ENCODE data around the gene LRRTM3. TPM values are rescaled to one million over a fixed set of nuclear protein-coding genes. Genes with fewer than 3 reads are reported as not detected.

The LRRTM3 gene
- not detected in 2 replicates for total RNA-seq

- FAIRE-seq, result no peak
- TF ChIP-seq CTCF (IDR thresholded peaks at IDR 0.05; ENCODE audit: insufficient read depth, low read length, severe bottlenecking), result peak; percentile 75
- peak; percentile 70 for DNase-seq (ENCODE audit: low read depth)
- Histone ChIP-seq H3K36me3 (ENCODE audit: control insufficient read depth, insufficient read depth, low read length) (no peaks in the 10 kb centered on the region), H3K27me3 (ENCODE audit: control insufficient read depth, insufficient read depth, low read length) (peaks cover 10% of the 10 kb centered on the region), H3K4me3 (ENCODE audit: low read depth, low read length) (no peak within 1 kb of the TSS)
Observed at GRCh38 chr10:66925896-66926715, at the start of gene LRRTM3. Gene LRRTM3, plus strand, starts transcription at chr10:66926036.

- TF ChIP-seq CTCF (IDR thresholded peaks at IDR 0.05; ENCODE audit: insufficient read depth, low read length, severe bottlenecking), result no peak
- no peaks in the 10 kb centered on the region for H3K27me3 ChIP-seq (ENCODE audit: control insufficient read depth, insufficient read depth, low read length)
- FAIRE-seq (no peak), DNase-seq (ENCODE audit: low read depth) (no peak)
- H3K36me3 ChIP-seq (ENCODE audit: control insufficient read depth, insufficient read depth, low read length), result no peaks in the 10 kb centered on the region
- H3K4me3 ChIP-seq (ENCODE audit: low read depth, low read length), result no peak overlapping the region
Observed at GRCh38 chr10:66877361-66877760, 48.5 kb upstream of the LRRTM3 start.

- H3K27me3 ChIP-seq (ENCODE audit: control insufficient read depth, insufficient read depth, low read length), result no peaks in the 10 kb centered on the region
- no peak for TF ChIP-seq CTCF (IDR thresholded peaks at IDR 0.05; ENCODE audit: insufficient read depth, low read length, severe bottlenecking)
- DNase-seq (ENCODE audit: low read depth), result no peak
- H3K4me3 ChIP-seq (ENCODE audit: low read depth, low read length), result no peak overlapping the region
- FAIRE-seq, result no peak
- no peaks in the 10 kb centered on the region for H3K36me3 ChIP-seq (ENCODE audit: control insufficient read depth, insufficient read depth, low read length)
Observed at GRCh38 chr10:66880292-66880691, 45.5 kb upstream of the LRRTM3 start.

GRCh38 chr10:66880826-66881225, 45.0 kb upstream of the LRRTM3 start:
- TF ChIP-seq CTCF (IDR thresholded peaks at IDR 0.05; ENCODE audit: insufficient read depth, low read length, severe bottlenecking), result no peak
- DNase-seq (ENCODE audit: low read depth) (no peak), FAIRE-seq (no peak)
- no peaks in the 10 kb centered on the region for H3K36me3 ChIP-seq (ENCODE audit: control insufficient read depth, insufficient read depth, low read length)
- no peak overlapping the region for H3K4me3 ChIP-seq (ENCODE audit: low read depth, low read length)
- no peaks in the 10 kb centered on the region for H3K27me3 ChIP-seq (ENCODE audit: control insufficient read depth, insufficient read depth, low read length)

GRCh38 chr10:66881814-66882213, 44.0 kb upstream of the LRRTM3 start:
- Histone ChIP-seq H3K4me3 (ENCODE audit: low read depth, low read length) (no peak overlapping the region), H3K36me3 (ENCODE audit: control insufficient read depth, insufficient read depth, low read length) (no peaks in the 10 kb centered on the region), H3K27me3 (ENCODE audit: control insufficient read depth, insufficient read depth, low read length) (no peaks in the 10 kb centered on the region)
- no peak for TF ChIP-seq CTCF (IDR thresholded peaks at IDR 0.05; ENCODE audit: insufficient read depth, low read length, severe bottlenecking)
- no peak for DNase-seq (ENCODE audit: low read depth)
- no peak for FAIRE-seq

GRCh38 chr10:66882271-66882670, 43.6 kb upstream of the LRRTM3 start:
- TF ChIP-seq CTCF (IDR thresholded peaks at IDR 0.05; ENCODE audit: insufficient read depth, low read length, severe bottlenecking), result no peak
- H3K27me3 ChIP-seq (ENCODE audit: control insufficient read depth, insufficient read depth, low read length), result no peaks in the 10 kb centered on the region
- FAIRE-seq (no peak), DNase-seq (ENCODE audit: low read depth) (no peak)
- H3K4me3 ChIP-seq (ENCODE audit: low read depth, low read length), result no peak overlapping the region
- H3K36me3 ChIP-seq (ENCODE audit: control insufficient read depth, insufficient read depth, low read length), result no peaks in the 10 kb centered on the region
